Memory B cell (primary cell): ENCODE data around the gene ADGRF3.
A peak's percentile ranks its signal among the peaks of the same experiment; 100 is the strongest.
"Not testable (repeated sequence)": the region's sequence is repeated elsewhere in the genome, so short reads cannot be mapped to it uniquely, and the experiment has no call there.

Experiments used
- ATAC-seq: fragments of 150-1000 bp; cut with Tn5 transposase; 2 replicates; pipeline ENCODE4 v1.10.0; 2021; ENCODE audit warnings: low read depth, mild to moderate bottlenecking, moderate library complexity
- DNase-seq, 2 donors: peaks; one replicate each; pipeline ENCODE4 v3.0.0; 2022; ENCODE audit warnings: low spot score in 2 of 2
- H3K27ac Mint-ChIP-seq: one replicate; pipeline ENCODE4 v1.8.0; 2022; ENCODE audit warnings: mild to moderate bottlenecking, moderate library complexity, mixed read lengths
- H3K27me3 Mint-ChIP-seq: one replicate; pipeline ENCODE4 v1.8.0; 2022; ENCODE audit warnings: mixed read lengths
- H3K36me3 Mint-ChIP-seq: one replicate; pipeline ENCODE4 v1.8.0; 2022; ENCODE audit warnings: mild to moderate bottlenecking, mixed read lengths
- H3K4me1 Mint-ChIP-seq: one replicate; pipeline ENCODE4 v1.8.0; 2022; ENCODE audit warnings: mixed read lengths
- H3K4me3 Mint-ChIP-seq: one replicate; pipeline ENCODE4 v1.8.0; 2022; ENCODE audit warnings: mild to moderate bottlenecking, moderate library complexity, mixed read lengths
- H3K9me3 Mint-ChIP-seq: one replicate; pipeline ENCODE4 v1.8.0; 2022; ENCODE audit warnings: mixed read lengths

Gene ADGRF3

GRCh38 chr2:26359886-26360473 lies 13.4 kb upstream of the ADGRF3 start:
- no peaks in the 10 kb centered on the region for H3K9me3 Mint-ChIP-seq
- DNase-seq, result no peak

GRCh38 chr2:26356771-26357170 lies 10.2 kb upstream of the ADGRF3 start:
- H3K4me1 Mint-ChIP-seq, result peaks cover 26% of the 10 kb centered on the region

More at GRCh38 chr2:26359886-26360473, 13.4 kb upstream of the ADGRF3 start:
- H3K4me1 Mint-ChIP-seq, result peaks cover 27% of the 10 kb centered on the region
- H3K27ac Mint-ChIP-seq, result no peak overlapping the region
- H3K27me3 Mint-ChIP-seq, result no peaks in the 10 kb centered on the region
- H3K36me3 Mint-ChIP-seq, result peaks cover 11% of the 10 kb centered on the region
- ATAC-seq, result no peak
- H3K4me3 Mint-ChIP-seq, result no peak overlapping the region

GRCh38 chr2:26356111-26356510 lies 9.5 kb upstream of the ADGRF3 start:
- peaks cover 9% of the 10 kb centered on the region for H3K36me3 Mint-ChIP-seq
- no peak for ATAC-seq
- no peaks in the 10 kb centered on the region for H3K27me3 Mint-ChIP-seq
- no peak overlapping the region for H3K27ac Mint-ChIP-seq
- peaks cover 29% of the 10 kb centered on the region for H3K4me1 Mint-ChIP-seq
- no peaks in the 10 kb centered on the region for H3K9me3 Mint-ChIP-seq
- no peak for DNase-seq
- no peak overlapping the region for H3K4me3 Mint-ChIP-seq

More at GRCh38 chr2:26356771-26357170, 10.2 kb upstream of the ADGRF3 start:
- Mint-ChIP-seq H3K27ac (no peak overlapping the region), H3K9me3 (no peaks in the 10 kb centered on the region), H3K36me3 (peaks cover 9% of the 10 kb centered on the region), H3K4me3 (no peak overlapping the region), H3K27me3 (no peaks in the 10 kb centered on the region)
- no peak for ATAC-seq
- DNase-seq, result no peak

- Mint-ChIP-seq H3K4me1 (peaks cover 29% of the 10 kb centered on the region), H3K9me3 (no peaks in the 10 kb centered on the region), H3K36me3 (peaks cover 9% of the 10 kb centered on the region), H3K4me3 (no peak overlapping the region), H3K27me3 (no peaks in the 10 kb centered on the region), H3K27ac (no peak overlapping the region)
- DNase-seq, result no peak
- ATAC-seq, result no peak
Observed at GRCh38 chr2:26355038-26355995, 8.7 kb upstream of the ADGRF3 start.

GRCh38 chr2:26354469-26354868 lies 7.9 kb upstream of the ADGRF3 start:
- H3K27ac Mint-ChIP-seq, H3K36me3 Mint-ChIP-seq, DNase-seq, ATAC-seq, H3K27me3 Mint-ChIP-seq, H3K4me3 Mint-ChIP-seq, H3K9me3 Mint-ChIP-seq: not testable (repeated sequence)
- peaks cover 25% of the 10 kb centered on the region for H3K4me1 Mint-ChIP-seq

GRCh38 chr2:26352892-26353291 lies 6.3 kb upstream of the ADGRF3 start:
- no peak for ATAC-seq
- no peaks in the 10 kb centered on the region for H3K9me3 Mint-ChIP-seq
- DNase-seq, result no peak
- H3K36me3 Mint-ChIP-seq, result peaks cover 9% of the 10 kb centered on the region
- H3K4me3 Mint-ChIP-seq, result no peak overlapping the region
- H3K27ac Mint-ChIP-seq, result no peak overlapping the region
- peaks cover 27% of the 10 kb centered on the region for H3K4me1 Mint-ChIP-seq
- no peaks in the 10 kb centered on the region for H3K27me3 Mint-ChIP-seq

- Mint-ChIP-seq H3K36me3 (peaks cover 8% of the 10 kb centered on the region), H3K9me3 (no peaks in the 10 kb centered on the region), H3K4me3 (no peak overlapping the region), H3K27me3 (no peaks in the 10 kb centered on the region), H3K4me1 (peaks cover 22% of the 10 kb centered on the region), H3K27ac (no peak overlapping the region)
- no peak for ATAC-seq
- DNase-seq, result no peak
Observed at GRCh38 chr2:26351375-26352090, 4.9 kb upstream of the ADGRF3 start.

GRCh38 chr2:26349690-26350089 lies 3.1 kb upstream of the ADGRF3 start:
- no peak overlapping the region for H3K27ac Mint-ChIP-seq
- no peaks in the 10 kb centered on the region for H3K9me3 Mint-ChIP-seq
- DNase-seq (no peak), ATAC-seq (no peak)
- peaks cover 4% of the 10 kb centered on the region for H3K36me3 Mint-ChIP-seq
- H3K4me1 Mint-ChIP-seq, result peaks cover 21% of the 10 kb centered on the region
- H3K4me3 Mint-ChIP-seq, result no peak overlapping the region
- H3K27me3 Mint-ChIP-seq, result no peaks in the 10 kb centered on the region

- Mint-ChIP-seq H3K27me3 (no peaks in the 10 kb centered on the region), H3K4me3 (peak overlapping the region; percentile 94), H3K27ac (peak overlapping the region; percentile 96), H3K36me3 (peaks cover 2% of the 10 kb centered on the region), H3K9me3 (no peaks in the 10 kb centered on the region), H3K4me1 (peaks cover 21% of the 10 kb centered on the region)
- ATAC-seq, result no peak
- no peak for DNase-seq
Observed at GRCh38 chr2:26347286-26347865, 787 bp upstream of the ADGRF3 start.

- H3K4me1 Mint-ChIP-seq, result peaks cover 15% of the 10 kb centered on the region
- DNase-seq (peak; percentile 98 to 100), ATAC-seq (peak; percentile 90)
- H3K9me3 Mint-ChIP-seq, result no peaks in the 10 kb centered on the region
- no peaks in the 10 kb centered on the region for H3K36me3 Mint-ChIP-seq
- H3K27ac Mint-ChIP-seq, result peak within 1 kb of the TSS; percentile 96
- peak within 1 kb of the TSS; percentile 94 for H3K4me3 Mint-ChIP-seq
- no peaks in the 10 kb centered on the region for H3K27me3 Mint-ChIP-seq
Observed at GRCh38 chr2:26345545-26346453, 790 bp downstream of the ADGRF3 start, which contains the start of gene SELENOI. TSS of gene SELENOI (plus strand) at chr2:26346143. CDS start at chr2:26346233, 90 bp downstream.

GRCh38 chr2:26345283-26345544 lies 1.4 kb downstream of the ADGRF3 start:
- DNase-seq, result no peak
- no peaks in the 10 kb centered on the region for H3K9me3 Mint-ChIP-seq
- H3K4me3 Mint-ChIP-seq, result peak overlapping the region; percentile 94
- H3K27ac Mint-ChIP-seq, result peak overlapping the region; percentile 96
- peaks cover 15% of the 10 kb centered on the region for H3K4me1 Mint-ChIP-seq
- no peaks in the 10 kb centered on the region for H3K36me3 Mint-ChIP-seq
- no peak for ATAC-seq
- no peaks in the 10 kb centered on the region for H3K27me3 Mint-ChIP-seq

GRCh38 chr2:26344581-26345282 lies 1.9 kb downstream of the ADGRF3 start:
- H3K36me3 Mint-ChIP-seq, result no peaks in the 10 kb centered on the region
- H3K27ac Mint-ChIP-seq, result peak overlapping the region; percentile 96
- ATAC-seq, result no peak
- H3K9me3 Mint-ChIP-seq, result no peaks in the 10 kb centered on the region
- H3K4me1 Mint-ChIP-seq, result peaks cover 15% of the 10 kb centered on the region
- no peaks in the 10 kb centered on the region for H3K27me3 Mint-ChIP-seq
- peak overlapping the region; percentile 94 for H3K4me3 Mint-ChIP-seq
- DNase-seq, result no peak

- H3K9me3 Mint-ChIP-seq, result no peaks in the 10 kb centered on the region
- H3K36me3 Mint-ChIP-seq, result no peaks in the 10 kb centered on the region
- H3K27ac Mint-ChIP-seq, result peak overlapping the region; percentile 36
- ATAC-seq (no peak), DNase-seq (no peak)
- H3K4me1 Mint-ChIP-seq, result peaks cover 8% of the 10 kb centered on the region
- no peak overlapping the region for H3K4me3 Mint-ChIP-seq
- no peaks in the 10 kb centered on the region for H3K27me3 Mint-ChIP-seq
Observed at GRCh38 chr2:26340831-26341230, 5.8 kb downstream of the ADGRF3 start.
